SU-DHL-6 (cell line): ENCODE data around the gene RNF150.

Experiments
- H2AFZ ChIP-seq: fragments of 200-600 bp; sonication (generic); 2 replicates; pipeline ENCODE4 v1.6.1; 2014; ENCODE audit warnings: low read depth, mild to moderate bottlenecking, moderate library complexity, mixed read lengths, antibody characterized with exemption, low read length; ENCODE audit not compliant: severe bottlenecking
- H3F3A ChIP-seq: fragments of 200-600 bp; shearing (Covaris generic); 2 replicates; pipeline ENCODE4 v1.6.0; 2016; ENCODE audit warnings: antibody characterized with exemption, mild to moderate bottlenecking; ENCODE audit not compliant: insufficient read depth
- H3K27ac ChIP-seq: fragments of 200-600 bp; sonication (generic); 2 replicates; pipeline ENCODE4 v1.5.1; 2016; ENCODE audit warnings: low read depth, mild to moderate bottlenecking, low read length, moderate library complexity, mixed read lengths
- H3K27me3 ChIP-seq: fragments of 200-600 bp; sonication (generic), shearing (Covaris generic); 2 replicates; pipeline ENCODE4 v1.6.0; 2014; ENCODE audit warnings: mild to moderate bottlenecking, low read length
- H3K36me3 ChIP-seq: fragments of 200-600 bp; sonication (generic); 2 replicates; pipeline ENCODE4 v1.6.1; 2014; ENCODE audit warnings: mild to moderate bottlenecking, low read length, mixed read lengths
- H3K4me2 ChIP-seq: fragments of 300-600, 200-600 bp; shearing (Covaris generic), sonication (generic); 2 replicates; pipeline ENCODE4 v1.6.0; 2014; ENCODE audit warnings: low read length, low read depth, mild to moderate bottlenecking; ENCODE audit not compliant: poor library complexity, severe bottlenecking
- H3K4me3 ChIP-seq: fragments of 200-600 bp; sonication (generic); 2 replicates; pipeline ENCODE4 v1.5.1; 2014; ENCODE audit warnings: antibody characterized with exemption, low read length, mild to moderate bottlenecking, mixed read lengths; ENCODE audit not compliant: insufficient read depth, poor library complexity, severe bottlenecking
- H3K79me2 ChIP-seq: fragments of 200-600 bp; sonication (generic); 2 replicates; pipeline ENCODE4 v1.6.1; 2014; ENCODE audit warnings: mild to moderate bottlenecking, low read length, moderate library complexity; ENCODE audit not compliant: insufficient read depth
- H3K9ac ChIP-seq: fragments of 200-600 bp; sonication (generic); 2 replicates; pipeline ENCODE4 v1.7.0; 2014; ENCODE audit warnings: mild to moderate bottlenecking, low read length
- H3K9me2 ChIP-seq: fragments of 200-600 bp; sonication (generic); replicated peaks from 2 replicates; pipeline ENCODE4 v1.6.1; 2014; ENCODE audit warnings: low read length; ENCODE audit not compliant: insufficient read depth
- H3K9me3 ChIP-seq: fragments of 200-600 bp; sonication (generic); 2 replicates; pipeline ENCODE4 v1.6.1; 2014; ENCODE audit warnings: low read length, mixed read lengths; ENCODE audit not compliant: insufficient read depth
- H4K20me1 ChIP-seq: fragments of 200-600 bp; sonication (generic); 2 replicates; pipeline ENCODE4 v1.6.1; 2014; ENCODE audit warnings: low read depth, mild to moderate bottlenecking, antibody characterized with exemption, low read length, moderate library complexity, mixed read lengths
- EZH2phosphoT487 ChIP-seq: fragments of 200-600 bp; sonication (generic), shearing (Covaris generic); conservative IDR thresholded peaks from 2 replicates; pipeline ENCODE4 v1.6.1; 2018; ENCODE audit warnings: mild to moderate bottlenecking, antibody characterized with exemption, low read length, moderate library complexity, mixed read lengths
- TF ChIP-seq, protein P1 (sequence below): fragments of 200-600 bp; sonication (generic); IDR thresholded peaks from one replicate; pipeline ENCODE4 v1.5.1; 2017; ENCODE audit warnings: antibody characterized with exemption, mild to moderate bottlenecking, low read length, moderate library complexity; ENCODE audit not compliant: insufficient read depth, poor library complexity, severe bottlenecking

Gene RNF150

DNA sequence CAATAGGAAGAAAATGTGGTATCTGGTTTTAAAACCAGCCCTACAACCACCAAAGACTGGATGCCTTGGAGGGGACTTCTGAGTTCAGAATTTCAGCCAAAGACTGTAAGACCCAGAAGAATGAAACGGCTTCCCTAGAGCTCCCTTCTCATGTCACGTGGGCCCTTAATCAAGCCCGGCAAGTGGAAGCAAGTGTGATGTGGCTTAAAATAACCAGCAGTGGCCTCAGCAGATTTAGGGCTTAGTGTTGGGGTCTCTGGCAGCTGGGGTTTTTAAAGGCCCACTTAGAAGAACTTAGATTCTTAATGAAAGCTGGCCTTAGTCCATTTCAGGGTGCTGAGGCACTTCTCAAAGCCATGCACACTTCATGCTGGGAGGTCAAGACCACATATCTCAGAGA lies 265.9 kb downstream of the RNF150 start:
- Histone ChIP-seq H3K9ac (no peak overlapping the region), H3K4me3 (no peak overlapping the region), H3K9me3 (no peaks in the 10 kb centered on the region), H3K9me2 (no peaks in the 10 kb centered on the region), H3K27me3 (no peaks in the 10 kb centered on the region), H3K79me2 (no peaks in the 10 kb centered on the region), H2AFZ (no peak overlapping the region), H3K4me2 (no peak overlapping the region), H3K27ac (no peak overlapping the region), H4K20me1 (no peaks in the 10 kb centered on the region), H3F3A (no peaks in the 10 kb centered on the region), H3K36me3 (no peaks in the 10 kb centered on the region)
- TF ChIP-seq, protein P1, sequence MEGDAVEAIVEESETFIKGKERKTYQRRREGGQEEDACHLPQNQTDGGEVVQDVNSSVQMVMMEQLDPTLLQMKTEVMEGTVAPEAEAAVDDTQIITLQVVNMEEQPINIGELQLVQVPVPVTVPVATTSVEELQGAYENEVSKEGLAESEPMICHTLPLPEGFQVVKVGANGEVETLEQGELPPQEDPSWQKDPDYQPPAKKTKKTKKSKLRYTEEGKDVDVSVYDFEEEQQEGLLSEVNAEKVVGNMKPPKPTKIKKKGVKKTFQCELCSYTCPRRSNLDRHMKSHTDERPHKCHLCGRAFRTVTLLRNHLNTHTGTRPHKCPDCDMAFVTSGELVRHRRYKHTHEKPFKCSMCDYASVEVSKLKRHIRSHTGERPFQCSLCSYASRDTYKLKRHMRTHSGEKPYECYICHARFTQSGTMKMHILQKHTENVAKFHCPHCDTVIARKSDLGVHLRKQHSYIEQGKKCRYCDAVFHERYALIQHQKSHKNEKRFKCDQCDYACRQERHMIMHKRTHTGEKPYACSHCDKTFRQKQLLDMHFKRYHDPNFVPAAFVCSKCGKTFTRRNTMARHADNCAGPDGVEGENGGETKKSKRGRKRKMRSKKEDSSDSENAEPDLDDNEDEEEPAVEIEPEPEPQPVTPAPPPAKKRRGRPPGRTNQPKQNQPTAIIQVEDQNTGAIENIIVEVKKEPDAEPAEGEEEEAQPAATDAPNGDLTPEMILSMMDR: no peak
- TF ChIP-seq EZH2phosphoT487: no peak

DNA sequence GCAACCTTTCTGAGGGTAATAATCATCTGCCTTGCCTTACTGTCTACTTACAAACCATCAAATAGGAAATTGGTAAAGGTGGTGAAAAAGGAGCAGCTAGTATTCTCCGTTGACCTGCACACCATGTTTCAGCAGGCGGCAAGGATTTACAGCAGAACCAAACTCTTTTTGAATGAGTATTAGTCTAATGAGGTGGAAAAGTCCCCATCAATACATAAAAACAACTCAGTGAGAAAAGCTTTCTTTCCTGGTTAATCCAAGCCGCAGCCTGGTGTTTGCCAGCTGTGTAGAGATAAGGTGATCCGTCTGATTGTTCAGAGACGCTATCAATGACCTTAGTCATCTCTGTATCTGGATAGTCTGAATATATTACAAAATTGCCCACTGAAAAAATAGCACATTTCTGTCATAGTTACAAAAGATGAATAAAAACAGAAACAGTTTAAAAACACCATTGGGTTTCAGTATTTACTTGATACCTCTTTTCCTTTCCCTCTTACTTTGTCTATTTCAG lies 266.7 kb downstream of the RNF150 start:
- no peak overlapping the region for H2AFZ ChIP-seq
- TF ChIP-seq, protein P1: no peak
- no peak for TF ChIP-seq EZH2phosphoT487
- H3F3A ChIP-seq: no peaks in the 10 kb centered on the region
- no peaks in the 10 kb centered on the region for H3K9me3 ChIP-seq
- no peaks in the 10 kb centered on the region for H3K27me3 ChIP-seq
- H3K4me3 ChIP-seq: no peak overlapping the region
- H3K27ac ChIP-seq: no peak overlapping the region
- no peak overlapping the region for H3K4me2 ChIP-seq
- no peaks in the 10 kb centered on the region for H3K36me3 ChIP-seq
- H3K79me2 ChIP-seq: no peaks in the 10 kb centered on the region
- H3K9me2 ChIP-seq: no peaks in the 10 kb centered on the region
- H4K20me1 ChIP-seq: no peaks in the 10 kb centered on the region
- H3K9ac ChIP-seq: no peak overlapping the region

DNA sequence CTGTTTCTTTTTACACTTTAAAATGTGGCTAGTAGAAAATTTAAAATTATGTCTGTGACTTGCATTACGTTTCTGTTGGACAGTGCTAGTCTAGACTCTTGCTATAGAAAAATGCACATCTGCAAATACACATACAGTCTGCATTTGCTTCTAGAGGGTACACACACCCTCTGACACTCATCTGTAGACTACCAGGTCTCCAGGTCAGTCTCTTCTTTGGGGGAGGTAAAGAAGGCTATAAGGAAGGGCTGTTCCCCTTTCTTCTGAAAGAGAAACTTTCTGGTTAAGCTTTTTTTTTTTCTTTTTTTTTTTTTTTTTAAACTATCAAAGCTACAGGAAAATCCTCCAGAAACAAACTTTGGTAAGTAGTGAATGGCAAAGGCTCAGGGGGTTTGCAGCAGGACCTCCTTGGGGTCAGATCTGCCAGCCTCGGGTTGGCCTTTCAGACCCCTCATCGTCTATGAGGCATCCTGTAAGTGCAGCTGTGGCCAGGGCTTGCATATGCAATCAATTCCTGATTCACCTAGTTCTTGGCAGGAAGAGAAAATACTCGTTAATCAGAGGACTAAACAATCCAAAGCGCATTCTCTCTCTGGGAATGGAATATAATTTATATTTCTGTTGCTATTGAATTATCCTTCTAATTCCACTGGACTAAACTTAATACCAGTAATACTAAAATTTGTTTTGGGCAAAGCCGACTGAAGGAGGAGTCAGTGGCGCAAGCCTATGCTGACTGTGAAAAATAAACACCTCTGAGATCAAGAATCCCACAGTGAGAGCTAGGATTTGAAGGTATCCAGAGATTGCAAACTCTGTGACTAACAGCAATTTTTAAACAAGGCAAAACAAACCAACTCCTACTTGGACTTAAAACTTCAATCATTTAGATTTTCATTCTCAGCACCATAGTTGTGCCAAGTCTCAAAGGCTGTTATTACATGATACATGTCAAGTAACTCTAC lies 267.7 kb downstream of the RNF150 start:
- Histone ChIP-seq H4K20me1 (no peaks in the 10 kb centered on the region), H3F3A (no peaks in the 10 kb centered on the region), H3K9me3 (no peaks in the 10 kb centered on the region), H3K9ac (no peak overlapping the region), H3K27ac (no peak overlapping the region), H3K27me3 (no peaks in the 10 kb centered on the region), H3K79me2 (no peaks in the 10 kb centered on the region), H3K4me3 (no peak overlapping the region), H3K4me2 (no peak overlapping the region), H3K9me2 (no peaks in the 10 kb centered on the region), H2AFZ (no peak overlapping the region), H3K36me3 (no peaks in the 10 kb centered on the region)
- TF ChIP-seq, protein P1: no peak
- TF ChIP-seq EZH2phosphoT487: no peak
